Glutamatergic neuron (in vitro differentiated cells): ENCODE results near the gene CWC15. TPM values are rescaled to one million over a fixed set of nuclear protein-coding genes. Genes with fewer than 3 reads are reported as not detected.

Experiments
- DNase-seq: peaks from one replicate; pipeline ENCODE4 v3.0.0; 2022
- H3K27ac Mint-ChIP-seq: one replicate; pipeline ENCODE4 v1.8.0; 2020; ENCODE audit warnings: mild to moderate bottlenecking, mixed read lengths, inconsistent platforms; ENCODE audit not compliant: unreplicated experiment
- H3K27me3 Mint-ChIP-seq: one replicate; pipeline ENCODE4 v1.8.0; 2020; ENCODE audit warnings: mild to moderate bottlenecking, moderate library complexity, mixed read lengths, inconsistent platforms; ENCODE audit not compliant: unreplicated experiment
- H3K36me3 Mint-ChIP-seq: one replicate; pipeline ENCODE4 v1.8.0; 2020; ENCODE audit warnings: mild to moderate bottlenecking, mixed read lengths, inconsistent platforms; ENCODE audit not compliant: unreplicated experiment
- H3K4me1 Mint-ChIP-seq: one replicate; pipeline ENCODE4 v1.8.0; 2020; ENCODE audit warnings: mild to moderate bottlenecking, low read depth, mixed read lengths, inconsistent platforms; ENCODE audit not compliant: unreplicated experiment
- H3K4me3 Mint-ChIP-seq: one replicate; pipeline ENCODE4 v1.8.0; 2020; ENCODE audit warnings: mild to moderate bottlenecking, mixed read lengths, inconsistent platforms; ENCODE audit not compliant: unreplicated experiment
- H3K9me3 Mint-ChIP-seq: one replicate; pipeline ENCODE4 v1.8.0; 2020; ENCODE audit warnings: mild to moderate bottlenecking, moderate library complexity, mixed read lengths, inconsistent platforms; ENCODE audit not compliant: unreplicated experiment
- total RNA-seq: library from RNA; stranded (reverse); fragmentation: NEBNext Ultra II Directional; extraction: Animal tissue kit (Norgen Biotek cat#: 25700); gene quantifications from one replicate; pipeline ENCODE4 v1.2.1, GENCODE V29; 2021; ENCODE audit not compliant: unreplicated experiment
- TF ChIP-seq, protein P1 (sequence below): fragments of 200-600 bp; sonication (generic); IDR thresholded peaks from one replicate; pipeline ENCODE4 v1.5.0; 2021; ENCODE audit not compliant: partially characterized antibody, unreplicated experiment

The CWC15 gene
- total RNA-seq, 1 donor from 2014 or later, result 65.1 TPM

DNA sequence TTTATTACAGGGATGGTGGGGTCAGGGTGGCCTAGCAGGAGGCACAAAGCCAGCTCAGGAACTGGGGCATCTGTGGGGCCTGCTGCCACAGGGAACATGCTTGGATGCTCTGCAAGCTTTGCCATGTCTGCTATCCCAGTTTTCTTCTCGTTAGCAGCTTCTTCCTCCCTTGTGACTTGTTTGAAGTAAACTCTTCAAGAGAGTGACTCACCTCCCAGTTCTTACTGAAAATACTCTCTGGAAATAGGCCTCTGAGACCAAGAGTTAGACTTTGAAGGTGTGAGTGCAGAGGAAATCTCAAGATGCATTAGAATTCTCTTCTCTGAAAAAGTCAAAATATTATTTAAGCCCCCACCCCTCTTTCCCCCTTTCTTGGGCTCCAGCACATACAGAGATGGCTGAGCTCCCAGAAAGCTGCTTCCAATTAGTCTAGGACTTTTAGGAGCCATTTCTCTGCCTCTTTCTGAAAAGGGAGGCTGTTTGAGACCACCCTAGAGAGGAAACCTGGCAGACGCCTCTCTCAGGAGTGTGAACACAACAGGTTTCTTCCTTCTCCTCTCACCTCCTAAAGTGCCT lies 15.1 kb downstream of the CWC15 start:
- Mint-ChIP-seq H3K9me3 (no peaks in the 10 kb centered on the region), H3K4me3 (no peak overlapping the region), H3K4me1 (no peaks in the 10 kb centered on the region), H3K36me3 (no peaks in the 10 kb centered on the region), H3K27me3 (peaks cover 3% of the 10 kb centered on the region), H3K27ac (no peak overlapping the region)
- DNase-seq, result no peak
- TF ChIP-seq, protein P1, sequence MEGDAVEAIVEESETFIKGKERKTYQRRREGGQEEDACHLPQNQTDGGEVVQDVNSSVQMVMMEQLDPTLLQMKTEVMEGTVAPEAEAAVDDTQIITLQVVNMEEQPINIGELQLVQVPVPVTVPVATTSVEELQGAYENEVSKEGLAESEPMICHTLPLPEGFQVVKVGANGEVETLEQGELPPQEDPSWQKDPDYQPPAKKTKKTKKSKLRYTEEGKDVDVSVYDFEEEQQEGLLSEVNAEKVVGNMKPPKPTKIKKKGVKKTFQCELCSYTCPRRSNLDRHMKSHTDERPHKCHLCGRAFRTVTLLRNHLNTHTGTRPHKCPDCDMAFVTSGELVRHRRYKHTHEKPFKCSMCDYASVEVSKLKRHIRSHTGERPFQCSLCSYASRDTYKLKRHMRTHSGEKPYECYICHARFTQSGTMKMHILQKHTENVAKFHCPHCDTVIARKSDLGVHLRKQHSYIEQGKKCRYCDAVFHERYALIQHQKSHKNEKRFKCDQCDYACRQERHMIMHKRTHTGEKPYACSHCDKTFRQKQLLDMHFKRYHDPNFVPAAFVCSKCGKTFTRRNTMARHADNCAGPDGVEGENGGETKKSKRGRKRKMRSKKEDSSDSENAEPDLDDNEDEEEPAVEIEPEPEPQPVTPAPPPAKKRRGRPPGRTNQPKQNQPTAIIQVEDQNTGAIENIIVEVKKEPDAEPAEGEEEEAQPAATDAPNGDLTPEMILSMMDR, result no peak

DNA sequence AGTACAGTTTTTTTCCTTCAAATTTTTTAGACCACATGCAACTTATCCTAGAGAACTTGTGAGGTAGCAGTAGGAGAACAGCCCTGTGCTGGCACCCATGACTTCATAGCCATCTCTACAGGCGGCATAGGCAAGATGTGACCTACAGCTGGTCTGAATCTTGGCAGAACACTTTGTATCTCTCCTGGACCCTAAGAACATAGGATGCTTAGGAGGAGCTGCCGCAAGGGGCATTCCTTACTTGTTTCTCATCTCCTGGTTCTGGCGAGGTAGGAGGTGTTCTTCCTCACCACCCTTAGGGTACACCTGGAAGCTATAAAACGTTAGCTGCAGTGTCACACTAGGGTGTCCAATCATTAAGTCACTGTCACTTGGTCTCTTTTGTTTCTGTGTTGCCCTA lies 16.4 kb downstream of the CWC15 start:
- peaks cover 3% of the 10 kb centered on the region for H3K27me3 Mint-ChIP-seq

DNA sequence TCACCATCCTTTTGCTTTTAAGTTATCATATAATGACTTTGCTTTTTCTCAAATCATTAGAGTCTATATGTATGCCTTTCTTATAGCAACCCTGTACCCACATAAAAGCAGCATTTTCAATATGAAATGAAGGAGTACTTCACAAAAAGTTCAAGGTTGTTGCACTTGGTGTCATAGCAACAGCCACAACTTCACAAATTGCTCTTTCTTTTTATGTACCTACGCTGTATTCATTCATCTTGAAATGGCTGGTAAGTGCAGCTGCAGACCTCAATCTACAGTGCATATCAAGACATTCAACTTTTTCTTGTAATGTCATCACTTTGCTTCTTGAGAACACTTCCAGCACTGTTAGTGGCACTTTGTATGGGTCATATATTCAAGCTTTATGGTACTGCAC lies 18.6 kb downstream of the CWC15 start:
- H3K27ac Mint-ChIP-seq, result no peak overlapping the region
- no peaks in the 10 kb centered on the region for H3K4me1 Mint-ChIP-seq
- H3K4me3 Mint-ChIP-seq, result no peak overlapping the region
- TF ChIP-seq, protein P1, result no peak
- no peaks in the 10 kb centered on the region for H3K9me3 Mint-ChIP-seq
- H3K27me3 Mint-ChIP-seq, result peaks cover 3% of the 10 kb centered on the region
- H3K36me3 Mint-ChIP-seq, result no peaks in the 10 kb centered on the region
- DNase-seq, result no peak

More for the DNA sequence above, 16.4 kb downstream of the CWC15 start:
- Mint-ChIP-seq H3K4me1 (no peaks in the 10 kb centered on the region), H3K4me3 (no peak overlapping the region), H3K27ac (no peak overlapping the region), H3K36me3 (no peaks in the 10 kb centered on the region), H3K9me3 (no peaks in the 10 kb centered on the region)
- DNase-seq, result no peak
- TF ChIP-seq, protein P1, result no peak

DNA sequence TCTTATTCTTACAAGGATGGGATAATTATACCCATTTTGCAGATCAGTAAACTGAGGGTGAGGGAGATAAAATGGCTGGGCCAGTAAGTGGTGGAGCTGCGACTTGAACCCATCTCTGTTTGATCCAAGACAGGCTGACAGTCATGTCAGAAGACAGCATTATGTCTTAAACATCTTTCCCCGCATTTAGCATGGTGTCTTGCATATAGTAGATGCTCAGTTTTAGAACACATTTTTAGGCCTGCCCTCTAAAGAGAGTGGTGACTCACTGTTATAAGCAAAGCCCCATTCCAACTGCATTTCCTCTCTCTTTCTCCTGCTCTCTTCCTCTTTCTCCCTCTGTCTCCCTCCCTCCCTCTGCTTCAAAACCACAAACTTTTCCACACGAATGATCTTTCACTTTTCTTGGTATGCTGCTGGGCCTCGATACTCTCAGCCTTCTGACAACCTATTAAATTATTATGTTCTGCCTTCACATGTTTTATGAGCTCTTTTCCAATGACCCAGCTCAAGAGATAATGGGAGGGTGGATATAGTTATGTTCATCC lies 25.2 kb downstream of the CWC15 start:
- TF ChIP-seq, protein P1, result no peak

DNA sequence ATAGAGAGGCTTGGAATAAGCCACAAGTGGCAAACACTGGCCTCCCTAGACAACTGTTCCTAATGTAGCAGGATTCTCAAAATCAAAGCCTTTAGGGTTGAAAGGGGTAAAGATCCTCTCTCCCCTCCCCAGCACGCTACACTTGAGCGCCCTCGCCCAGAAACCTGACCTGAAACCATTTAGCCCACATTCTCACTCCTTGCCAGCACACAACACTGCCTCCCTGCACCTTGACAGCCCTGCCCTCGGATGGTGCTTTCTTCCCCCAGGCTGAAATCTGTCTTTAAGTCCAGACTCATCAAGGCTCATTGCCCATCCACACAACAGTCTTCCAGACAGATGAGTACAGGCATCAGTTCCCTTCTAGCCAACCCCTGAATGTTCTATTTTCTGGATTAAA lies 26.5 kb downstream of the CWC15 start:
- TF ChIP-seq, protein P1, result no peak
- Mint-ChIP-seq H3K36me3 (no peaks in the 10 kb centered on the region), H3K4me1 (no peaks in the 10 kb centered on the region), H3K9me3 (no peaks in the 10 kb centered on the region), H3K27ac (no peak overlapping the region), H3K27me3 (no peaks in the 10 kb centered on the region), H3K4me3 (no peak overlapping the region)
- no peak for DNase-seq

More for the DNA sequence above, 25.2 kb downstream of the CWC15 start:
- Mint-ChIP-seq H3K27me3 (no peaks in the 10 kb centered on the region), H3K4me1 (no peaks in the 10 kb centered on the region), H3K27ac (no peak overlapping the region), H3K36me3 (no peaks in the 10 kb centered on the region), H3K4me3 (no peak overlapping the region), H3K9me3 (no peaks in the 10 kb centered on the region)
- no peak for DNase-seq
